Stimulated activated CD8-positive, alpha-beta memory T cell treated with anti-CD3 and anti-CD28 coated beads, Interleukin-4, amount 100 ng/mL, for 24 hours (primary cell): ENCODE results near the gene GPT2.
"Not testable (repeated sequence)": the region's sequence is repeated elsewhere in the genome, so short reads cannot be mapped to it uniquely, and the experiment has no call there.

Source experiments
- DNase-seq: peaks from one replicate; pipeline ENCODE4 v3.0.0-alpha.2; 2020; ENCODE audit warnings: low read depth

Gene GPT2

GRCh38 chr16:46923513-46924295, 39.5 kb downstream of the GPT2 start:
- no peak for DNase-seq

- DNase-seq = no peak
Measured at GRCh38 chr16:46924402-46924801, 40.2 kb downstream of the GPT2 start.

- DNase-seq = no peak
Measured at GRCh38 chr16:46926470-46927225, 42.5 kb downstream of the GPT2 start.

DNA sequence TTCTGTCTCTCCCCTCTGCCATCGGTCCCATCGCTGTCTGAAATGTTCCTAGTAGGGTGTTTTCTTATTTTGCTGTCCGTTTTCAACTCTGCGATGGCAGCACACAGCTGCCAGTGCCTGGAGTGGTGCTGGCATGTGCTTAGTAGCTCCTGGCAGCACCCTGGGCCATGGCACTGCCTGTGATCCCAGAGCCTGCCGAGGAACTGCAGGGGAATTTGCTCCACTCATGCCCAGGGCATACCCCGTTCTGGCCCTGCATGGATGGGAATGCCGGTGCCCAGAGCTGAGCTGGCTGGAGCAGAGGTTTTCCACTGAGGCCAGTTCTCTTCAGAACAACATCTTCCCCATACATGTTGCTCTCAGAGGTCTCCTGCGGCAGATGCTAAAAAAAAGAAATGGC, 43.1 kb downstream of the GPT2 start:
- no peak for DNase-seq

DNA sequence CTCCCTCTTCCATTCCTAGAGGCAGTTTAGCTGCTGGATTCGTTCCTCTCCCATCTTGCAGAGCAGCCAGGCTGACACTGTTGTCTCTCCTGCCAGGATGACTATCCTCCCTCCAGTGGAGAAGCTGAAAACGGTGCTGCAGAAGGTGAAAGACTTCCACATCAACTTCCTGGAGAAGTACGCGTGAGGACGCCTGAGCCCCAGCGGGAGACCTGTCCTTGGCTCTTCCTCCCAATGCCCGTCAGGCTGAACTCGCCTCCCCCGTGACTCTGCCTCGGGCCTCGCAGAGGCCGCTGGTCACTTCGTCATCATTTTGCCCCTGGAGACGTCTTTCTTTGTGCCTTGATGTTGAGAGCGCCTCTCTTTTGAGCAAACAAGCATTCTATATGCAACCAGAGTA, 44.6 kb downstream of the GPT2 start:
- DNase-seq = no peak

DNA sequence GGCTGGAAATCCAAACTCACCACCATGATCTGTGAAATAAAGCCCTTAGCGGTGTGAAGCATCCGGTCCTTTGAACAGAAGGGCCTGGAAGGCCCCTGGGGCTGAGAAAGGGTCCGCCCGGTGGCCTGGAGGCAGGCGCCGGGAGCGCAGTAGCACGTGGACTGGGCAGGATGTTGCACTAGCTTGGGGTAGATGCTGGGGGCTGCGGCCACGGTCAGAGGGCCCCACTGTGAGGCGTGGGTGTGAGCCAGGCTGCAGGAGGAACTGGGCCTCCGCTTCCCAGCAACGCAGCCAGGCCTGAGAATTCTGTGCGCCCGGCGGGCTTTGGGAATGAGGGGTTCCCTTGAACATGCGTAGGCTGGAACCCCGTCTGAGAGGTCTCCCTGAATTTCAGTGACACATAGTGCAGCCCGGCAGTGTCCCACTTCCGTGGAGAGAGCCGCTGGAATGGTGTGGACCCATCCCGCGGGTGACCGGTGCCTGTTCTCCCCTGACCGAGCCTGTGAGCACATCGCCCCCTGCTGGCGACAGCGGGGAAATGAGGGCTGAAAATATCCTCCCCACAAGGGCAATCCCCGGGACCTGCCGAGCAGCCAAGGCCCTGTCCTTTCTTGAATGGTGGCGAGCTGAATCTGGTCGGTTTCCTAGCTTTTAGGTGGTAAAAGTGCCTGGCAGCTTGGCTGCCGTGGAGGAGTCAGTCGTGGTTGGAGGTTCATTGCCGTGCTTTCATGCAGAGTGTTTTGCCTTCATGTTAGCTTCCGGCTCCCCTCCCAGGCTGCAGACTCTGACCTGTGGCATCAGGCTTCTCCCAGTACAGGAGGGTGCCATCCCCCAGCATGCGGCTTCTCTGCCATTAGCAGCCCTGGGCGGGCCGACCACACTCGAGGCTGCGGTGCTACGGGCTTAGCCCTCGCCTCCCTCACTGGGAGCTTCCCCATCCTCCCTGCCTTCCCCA, 45.5 kb downstream of the GPT2 start:
- peak; percentile 48 for DNase-seq

DNA sequence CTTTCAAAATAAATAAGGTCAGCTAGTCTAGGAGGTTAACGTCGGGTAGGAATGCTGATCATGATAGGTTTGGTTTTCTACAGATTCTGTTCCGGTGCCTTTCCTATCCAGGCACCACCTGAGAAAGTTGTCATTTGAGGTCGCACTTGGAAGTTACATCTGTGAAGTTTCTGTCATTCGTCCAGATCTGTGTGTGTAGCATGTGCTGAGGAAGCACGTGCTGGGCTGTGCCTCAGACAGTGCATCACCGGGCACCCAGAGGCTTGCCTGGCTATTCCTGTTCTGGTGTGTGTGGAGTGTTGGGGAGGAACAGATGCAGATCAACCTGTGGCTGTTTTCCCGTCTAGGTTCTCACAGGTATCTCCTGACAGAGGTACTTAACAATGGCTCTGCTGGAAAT, 46.7 kb downstream of the GPT2 start:
- DNase-seq = no peak

DNA sequence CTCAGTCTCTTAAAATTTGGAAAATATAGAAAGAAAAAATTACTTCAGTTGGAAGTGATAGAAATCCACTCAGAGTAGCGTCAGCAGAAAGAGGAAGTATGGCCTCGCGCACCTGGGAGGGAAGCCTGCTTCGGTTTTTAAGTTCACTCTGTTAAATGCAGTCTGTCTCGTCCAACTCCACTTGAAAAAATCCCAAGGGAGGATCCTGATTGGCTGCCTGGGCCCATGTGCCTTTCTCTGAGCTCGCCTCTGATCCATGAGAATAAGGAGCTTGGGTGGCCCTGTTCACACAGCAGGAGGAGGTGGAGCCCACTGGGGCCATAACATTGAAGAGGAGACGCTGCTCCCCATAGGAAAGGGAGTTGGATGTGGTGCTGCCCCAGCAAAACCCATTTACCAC, 48.6 kb downstream of the GPT2 start:
- DNase-seq = no peak

GRCh38 chr16:46937536-46937935, 53.4 kb downstream of the GPT2 start:
- DNase-seq = no peak

DNA sequence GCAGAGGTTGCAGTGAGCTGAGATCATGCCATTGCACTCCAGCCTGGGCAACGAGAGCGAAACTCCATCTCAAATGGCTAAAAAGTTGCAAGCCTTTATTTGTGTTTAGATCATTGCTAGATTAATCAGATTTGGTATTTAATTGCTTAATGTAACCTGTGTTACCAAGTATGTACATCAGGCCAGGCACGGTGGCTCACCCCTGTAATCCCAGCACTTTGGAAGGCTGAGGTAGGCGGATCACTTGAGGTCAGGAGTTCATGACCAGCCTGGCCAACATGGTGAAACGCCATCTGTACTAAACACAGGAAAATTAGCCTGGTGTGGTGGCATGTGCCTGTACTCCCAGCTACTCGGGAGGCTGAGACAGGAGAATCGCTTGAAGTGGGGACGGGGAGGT, 60.6 kb downstream of the GPT2 start:
- DNase-seq = not testable (repeated sequence)

- no peak for DNase-seq
Measured at GRCh38 chr16:46947900-46948547, 63.9 kb downstream of the GPT2 start.

DNA sequence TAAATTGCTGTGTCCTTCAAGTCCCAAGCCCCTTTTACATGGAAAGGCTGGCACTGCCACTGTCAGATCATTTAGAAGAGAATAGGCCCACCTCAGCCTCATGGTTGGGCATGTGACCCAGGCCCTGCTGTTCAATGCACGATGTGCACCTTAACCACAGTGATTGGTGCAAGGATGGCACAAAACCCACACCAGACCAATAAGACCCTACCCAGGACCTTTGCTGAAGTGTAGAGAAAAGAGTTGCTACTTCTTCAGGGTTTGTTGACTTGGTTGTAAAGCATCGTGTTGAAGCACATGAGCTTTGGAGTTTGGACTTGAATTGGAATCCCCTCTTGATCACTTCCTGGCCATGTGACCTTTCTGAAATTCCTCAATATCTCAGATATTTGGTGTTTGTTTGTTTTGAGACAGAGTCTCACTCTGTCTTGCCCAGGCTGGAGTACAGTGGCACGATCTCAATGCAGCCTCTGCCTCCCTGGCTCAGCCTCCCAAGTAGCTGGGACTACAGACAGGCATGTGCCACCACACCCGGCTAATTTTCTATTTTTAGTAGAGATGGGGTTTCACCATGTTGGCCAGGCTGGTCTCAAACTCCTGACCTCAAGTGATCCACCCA, 64.5 kb downstream of the GPT2 start:
- no peak for DNase-seq

DNA sequence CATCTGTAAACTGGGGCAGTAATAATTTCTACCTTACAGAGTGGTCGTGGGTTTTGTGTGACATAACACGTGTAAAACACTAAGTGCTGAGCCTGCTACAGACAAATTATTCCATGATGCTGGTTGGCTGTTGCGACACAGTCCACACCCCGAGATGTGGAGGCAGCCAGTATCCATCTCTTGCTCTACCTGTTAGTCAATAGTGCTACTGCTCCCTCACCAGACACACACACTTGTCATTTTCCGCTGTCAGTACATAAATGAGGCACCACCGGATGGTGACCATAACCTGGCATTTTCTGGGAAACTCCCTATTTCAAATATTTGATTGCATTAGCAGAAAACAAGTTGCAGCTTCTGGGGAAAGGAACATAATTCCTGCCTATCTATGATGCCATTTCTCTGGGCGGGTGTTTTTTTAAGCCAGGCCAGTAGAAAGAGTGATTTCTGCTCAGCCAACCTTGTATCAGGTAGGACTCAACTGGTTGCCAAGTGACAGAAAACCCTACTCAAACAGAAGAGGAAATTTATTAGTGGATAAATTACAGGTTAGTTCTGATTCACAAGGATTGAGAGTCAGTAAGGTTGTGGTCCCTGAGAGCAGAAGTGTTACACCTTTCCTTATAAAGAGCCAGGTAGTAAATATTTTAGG, 65.2 kb downstream of the GPT2 start:
- DNase-seq = no peak

DNA sequence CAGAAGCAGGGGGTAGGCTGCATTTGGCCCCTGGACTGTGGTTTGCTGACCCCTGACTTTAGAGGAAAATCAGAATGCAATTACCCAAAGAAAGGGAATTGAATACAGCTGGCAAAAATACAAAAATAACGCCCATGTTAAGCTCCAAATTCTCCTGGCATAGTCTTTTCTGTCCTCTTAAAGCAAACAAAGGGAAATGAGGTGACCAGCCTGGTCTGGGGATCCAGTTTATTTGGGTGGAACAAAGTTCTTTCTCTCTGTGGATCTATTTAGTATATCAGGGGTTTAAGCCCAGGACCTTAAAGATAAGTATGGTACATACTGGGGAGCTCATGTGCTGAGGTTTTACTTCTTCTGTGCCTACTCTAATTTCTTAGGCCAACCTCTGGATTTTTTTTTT, 65.8 kb downstream of the GPT2 start:
- no peak for DNase-seq

DNA sequence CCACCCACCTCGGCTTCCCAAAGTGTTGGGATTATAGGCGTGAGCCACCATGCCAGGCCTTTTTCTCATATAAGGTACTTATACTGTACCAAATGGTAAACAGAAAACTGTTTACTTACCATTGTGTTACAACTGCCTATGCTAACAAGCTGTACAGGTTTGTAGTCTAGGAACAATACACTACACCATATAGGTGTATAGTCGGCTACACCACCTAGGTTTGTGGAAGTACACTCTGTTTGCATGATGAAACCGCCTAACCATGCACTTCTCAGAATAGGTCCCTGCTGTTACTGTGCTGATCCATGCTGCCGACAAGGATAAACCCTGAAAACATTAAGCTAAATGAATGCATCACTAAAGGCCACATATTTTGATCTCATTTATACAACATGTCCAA, 70.4 kb downstream of the GPT2 start:
- no peak for DNase-seq

GRCh38 chr16:46961373-46962353, 77.5 kb downstream of the GPT2 start:
- DNase-seq = no peak

GRCh38 chr16:46962629-46963028, 78.5 kb downstream of the GPT2 start:
- DNase-seq = no peak

- DNase-seq = no peak
Measured at GRCh38 chr16:46968063-46968435, 83.9 kb downstream of the GPT2 start.

DNA sequence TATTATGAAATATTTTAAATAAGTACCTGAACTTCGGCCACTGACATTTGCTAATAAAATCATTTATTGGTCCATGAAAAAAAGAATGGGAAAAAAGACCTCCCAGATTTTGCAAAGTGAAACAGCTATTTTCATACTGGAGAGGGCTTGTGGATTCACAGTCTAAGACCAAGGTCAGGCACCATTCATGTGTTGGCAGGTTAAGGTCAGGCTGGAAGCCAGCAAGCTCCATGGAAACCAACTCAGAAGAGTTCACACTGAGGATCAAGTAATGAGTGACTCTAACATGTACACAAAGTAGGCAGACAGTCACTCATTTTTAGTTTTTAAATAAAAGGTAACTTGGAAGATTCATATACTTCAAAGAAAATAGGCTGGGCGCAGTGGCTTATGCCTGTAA, 85.9 kb downstream of the GPT2 start:
- DNase-seq = no peak

GRCh38 chr16:46971271-46971670, 87.1 kb downstream of the GPT2 start:
- no peak for DNase-seq
